ENCODE measurements around the gene TTLL1.
A peak's percentile ranks its signal among the peaks of the same experiment; 100 is the strongest.

TTLL1 gene

DNA sequence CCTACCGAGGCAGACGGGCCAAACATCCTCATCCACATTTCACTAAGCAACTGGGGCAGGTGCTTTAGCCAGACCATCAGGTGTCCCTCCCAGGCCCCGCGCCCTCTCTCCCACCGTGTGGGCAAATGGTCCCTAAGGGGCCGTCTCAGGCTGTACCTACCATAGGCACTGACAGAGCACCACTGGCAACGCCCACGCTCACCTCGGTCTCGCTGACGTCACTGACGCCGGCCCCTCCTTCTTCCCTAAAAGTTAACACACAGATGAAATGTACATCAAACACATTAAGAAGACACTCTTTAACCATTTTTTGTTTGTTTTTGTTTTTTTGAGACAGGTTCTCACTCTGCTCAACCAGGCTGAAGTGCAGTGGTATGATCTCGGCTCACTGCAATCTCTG is 9.4 kb downstream of the TTLL1 start:
- in situ Hi-C loops (cut with HindIII; ENCODE audit: low pct_unique_long_range_greater_than_20kb, low sequenced_read_pairs), result no loop called here
- DNase-seq (ENCODE audit: low read depth in 1 of 2, low spot score in 1 of 2), result no peak
- no peak for TF ChIP-seq JUND (IDR thresholded peaks at IDR 0.05; ENCODE audit: low read depth)

DNA sequence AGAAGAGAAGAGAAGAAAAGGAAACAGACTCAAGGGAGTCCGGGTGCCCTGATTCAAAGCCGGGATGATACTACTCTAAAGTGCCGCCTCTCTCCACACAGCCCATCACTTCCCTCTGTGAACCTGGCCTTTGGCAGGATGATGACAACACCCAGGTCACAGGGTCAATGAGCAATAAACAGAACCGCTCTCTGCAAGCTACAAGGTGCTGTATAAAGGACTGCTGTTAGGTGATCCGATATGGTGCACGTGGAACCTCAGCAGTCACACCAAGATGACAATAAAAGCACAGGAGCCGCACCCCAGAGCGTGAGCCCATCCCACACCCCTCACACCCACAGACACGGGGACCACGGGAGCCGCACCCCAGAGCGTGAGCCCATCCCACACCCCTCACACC is 10.7 kb downstream of the TTLL1 start:
- TF ChIP-seq JUND (IDR thresholded peaks at IDR 0.05; ENCODE audit: low read depth), result no peak
- DNase-seq (ENCODE audit: low read depth in 1 of 2, low spot score in 1 of 2), result no peak
- in situ Hi-C loops (cut with HindIII; ENCODE audit: low pct_unique_long_range_greater_than_20kb, low sequenced_read_pairs), result no loop called here

GRCh38 chr22:43077121-43077877 is 11.9 kb downstream of the TTLL1 start:
- no peak for DNase-seq (ENCODE audit: low read depth in 1 of 2, low spot score in 1 of 2)
- TF ChIP-seq JUND (IDR thresholded peaks at IDR 0.05; ENCODE audit: low read depth), result no peak
- in situ Hi-C loops (cut with HindIII; ENCODE audit: low pct_unique_long_range_greater_than_20kb, low sequenced_read_pairs), result no loop called here

DNA sequence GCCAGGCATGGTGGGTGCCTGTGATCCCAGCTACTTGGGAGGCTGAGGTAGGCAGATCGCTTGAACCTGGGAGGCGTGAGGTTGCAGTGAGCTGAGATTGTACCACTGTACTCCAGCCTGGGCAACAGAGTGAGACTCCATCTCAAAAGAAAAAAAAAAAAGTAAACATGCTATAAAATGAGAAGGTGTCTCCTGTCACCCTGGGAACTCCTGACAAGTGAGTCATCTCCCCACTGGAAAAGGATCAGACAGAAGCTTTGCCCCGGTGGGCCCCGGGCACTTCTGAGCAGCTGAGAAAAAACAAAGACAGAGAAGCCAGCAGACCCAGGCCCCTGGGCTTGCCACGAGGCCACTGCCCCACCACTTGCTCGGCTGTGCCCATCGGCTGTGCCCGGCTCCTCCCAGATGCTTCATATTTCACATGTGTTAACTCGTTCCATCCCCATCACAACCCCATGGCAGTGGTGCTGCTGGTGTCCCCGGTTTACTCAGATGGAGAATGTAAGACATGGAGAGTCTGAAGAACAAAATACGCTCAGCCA is 22.3 kb downstream of the TTLL1 start:
- DNase-seq (ENCODE audit: low read depth in 1 of 2, low spot score in 1 of 2), result no peak
- in situ Hi-C loops (cut with HindIII; ENCODE audit: low pct_unique_long_range_greater_than_20kb, low sequenced_read_pairs), result no loop called here
- TF ChIP-seq JUND (IDR thresholded peaks at IDR 0.05; ENCODE audit: low read depth), result no peak

DNA sequence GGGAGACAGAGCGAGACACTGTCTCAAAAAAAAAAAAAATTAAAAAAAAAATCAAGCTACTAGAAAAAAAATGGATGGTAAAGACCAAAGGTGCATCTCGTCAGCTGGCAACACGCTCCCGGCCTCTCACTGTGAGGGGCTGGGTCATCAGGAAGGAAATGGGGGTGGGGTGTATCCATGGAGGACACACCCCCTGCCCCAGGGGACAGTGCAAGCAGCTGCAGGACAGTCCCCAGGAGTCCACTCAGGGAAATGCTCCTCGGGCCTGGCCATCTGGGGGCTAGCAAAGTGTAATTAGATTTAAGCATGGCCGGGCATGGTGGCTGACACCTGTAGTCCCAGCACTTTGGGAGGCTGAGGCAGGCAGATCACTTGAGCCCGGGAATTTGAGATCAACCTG is 23.1 kb downstream of the TTLL1 start:
- in situ Hi-C loops (cut with HindIII; ENCODE audit: low pct_unique_long_range_greater_than_20kb, low sequenced_read_pairs), result no loop called here
- no peak for TF ChIP-seq JUND (IDR thresholded peaks at IDR 0.05; ENCODE audit: low read depth)

DNA sequence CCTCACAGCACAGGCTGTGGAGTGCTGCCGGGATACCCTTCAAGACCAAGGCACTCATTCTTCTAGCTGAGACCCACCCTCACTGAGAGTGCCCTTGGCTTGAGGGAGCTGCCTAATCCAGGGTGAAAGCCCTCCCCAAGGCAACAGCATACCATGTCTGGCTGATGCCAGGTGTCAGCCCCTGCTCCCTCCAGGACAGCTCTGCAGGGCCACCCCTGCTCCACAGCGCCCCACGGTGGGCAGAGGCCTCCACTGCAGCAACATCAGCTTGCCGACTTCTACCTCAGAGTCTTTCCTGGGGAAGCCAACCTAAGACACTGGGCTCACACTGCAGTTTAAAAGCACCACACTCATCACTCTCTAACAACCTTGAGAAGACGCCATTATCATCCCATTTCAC is 29.0 kb downstream of the TTLL1 start:
- DNase-seq (ENCODE audit: low read depth in 1 of 2, low spot score in 1 of 2), result peak in 1 of 2 experiments; percentile 34
- in situ Hi-C loops (cut with HindIII; ENCODE audit: low pct_unique_long_range_greater_than_20kb, low sequenced_read_pairs), result no loop called here
- TF ChIP-seq JUND (IDR thresholded peaks at IDR 0.05; ENCODE audit: low read depth), result no peak

More for the DNA sequence above, 23.1 kb downstream of the TTLL1 start:
- DNase-seq (ENCODE audit: low read depth in 1 of 2, low spot score in 1 of 2), result no peak

GRCh38 chr22:43057641-43058040 is 31.6 kb downstream of the TTLL1 start:
- no peak for TF ChIP-seq JUND (IDR thresholded peaks at IDR 0.05; ENCODE audit: low read depth)
- in situ Hi-C loops (cut with HindIII; ENCODE audit: low pct_unique_long_range_greater_than_20kb, low sequenced_read_pairs), result no loop called here
- no peak for DNase-seq (ENCODE audit: low read depth in 1 of 2, low spot score in 1 of 2)

GRCh38 chr22:43053176-43053575 is 36.0 kb downstream of the TTLL1 start:
- TF ChIP-seq JUND (IDR thresholded peaks at IDR 0.05; ENCODE audit: low read depth), result no peak
- DNase-seq (ENCODE audit: low read depth in 1 of 2, low spot score in 1 of 2), result no peak
- in situ Hi-C loops (cut with HindIII; ENCODE audit: low pct_unique_long_range_greater_than_20kb, low sequenced_read_pairs), result no loop called here

- no peak for DNase-seq (ENCODE audit: low read depth in 1 of 2, low spot score in 1 of 2)
Observed at GRCh38 chr22:43050995-43051394, 38.2 kb downstream of the TTLL1 start.

DNA sequence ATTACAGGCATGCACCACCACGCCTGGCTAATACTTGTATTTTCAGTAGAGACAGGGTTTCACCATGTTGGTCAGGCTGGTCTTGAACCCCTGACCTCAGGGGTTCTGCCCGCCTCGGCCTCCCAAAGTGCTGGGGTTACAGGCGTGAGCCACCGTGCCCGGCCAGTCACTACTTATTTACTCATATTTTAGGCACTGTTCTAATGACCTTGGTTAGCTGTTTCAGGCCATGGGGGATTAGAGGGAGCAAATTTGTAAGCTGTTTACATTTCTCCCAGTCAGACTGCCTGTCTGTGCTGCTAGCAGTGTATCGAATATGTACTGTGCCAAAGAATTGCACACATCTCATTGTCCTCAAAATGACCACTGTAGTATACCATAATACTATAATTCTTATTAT is 41.6 kb downstream of the TTLL1 start:
- no peak for DNase-seq (ENCODE audit: low read depth in 1 of 2, low spot score in 1 of 2)
- in situ Hi-C loops (cut with HindIII; ENCODE audit: low pct_unique_long_range_greater_than_20kb, low sequenced_read_pairs), result no loop called here
- no peak for TF ChIP-seq JUND (IDR thresholded peaks at IDR 0.05; ENCODE audit: low read depth)

More at GRCh38 chr22:43050995-43051394, 38.2 kb downstream of the TTLL1 start:
- in situ Hi-C loops (cut with HindIII; ENCODE audit: low pct_unique_long_range_greater_than_20kb, low sequenced_read_pairs), result no loop called here
- TF ChIP-seq JUND (IDR thresholded peaks at IDR 0.05; ENCODE audit: low read depth), result no peak

- TF ChIP-seq JUND (IDR thresholded peaks at IDR 0.05; ENCODE audit: low read depth), result no peak
- DNase-seq (ENCODE audit: low read depth in 1 of 2, low spot score in 1 of 2), result no peak
- in situ Hi-C loops (cut with HindIII; ENCODE audit: low pct_unique_long_range_greater_than_20kb, low sequenced_read_pairs), result no loop called here
Observed at GRCh38 chr22:43044290-43044712, 44.9 kb downstream of the TTLL1 start.

DNA sequence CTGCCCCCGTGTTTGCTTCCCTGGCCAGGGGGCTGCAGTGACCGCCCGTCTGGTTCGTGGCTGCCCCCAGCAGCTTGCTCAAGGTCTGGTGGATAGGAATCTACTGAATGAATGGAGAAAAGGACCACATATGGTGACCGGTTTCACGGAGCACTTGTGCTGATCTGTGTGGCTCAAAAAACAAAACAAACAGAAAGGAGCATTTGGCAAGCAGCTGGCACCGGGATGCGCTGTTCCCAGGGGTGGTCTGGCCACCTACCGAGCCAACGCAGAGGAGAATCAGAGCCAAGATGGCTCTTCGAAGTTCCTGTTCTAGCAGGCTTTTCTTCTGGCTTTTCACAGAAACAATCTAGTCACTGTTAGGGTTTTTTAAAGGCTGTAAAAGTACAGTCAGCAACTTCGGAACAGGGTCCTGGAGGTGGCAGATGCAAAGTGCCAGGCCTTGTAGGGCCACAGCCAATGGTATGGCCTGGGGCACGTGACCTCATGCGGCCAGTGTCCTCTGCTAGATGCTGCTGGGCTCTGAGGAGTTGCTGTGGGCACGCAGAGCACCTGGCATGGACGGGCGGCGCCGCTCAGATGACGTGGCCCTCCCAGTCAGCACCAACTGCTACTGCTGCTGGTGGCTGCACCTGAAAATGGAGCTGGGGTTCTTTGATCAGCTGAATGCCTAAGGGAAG is 47.0 kb downstream of the TTLL1 start:
- in situ Hi-C loops (cut with HindIII; ENCODE audit: low pct_unique_long_range_greater_than_20kb, low sequenced_read_pairs), result no loop called here
- DNase-seq (ENCODE audit: low read depth in 1 of 2, low spot score in 1 of 2), result no peak
- TF ChIP-seq JUND (IDR thresholded peaks at IDR 0.05; ENCODE audit: low read depth), result no peak

GRCh38 chr22:43039800-43040199 is 49.4 kb downstream of the TTLL1 start:
- TF ChIP-seq JUND (IDR thresholded peaks at IDR 0.05; ENCODE audit: low read depth), result no peak
- in situ Hi-C loops (cut with HindIII; ENCODE audit: low pct_unique_long_range_greater_than_20kb, low sequenced_read_pairs), result no loop called here
- DNase-seq (ENCODE audit: low read depth in 1 of 2, low spot score in 1 of 2), result no peak

Data from T47D (cell line).